ENCODE results near the gene DFFB.
"Not testable (repeated sequence)": the region's sequence is repeated elsewhere in the genome, so short reads cannot be mapped to it uniquely, and the experiment has no call there.

DFFB gene

DNA sequence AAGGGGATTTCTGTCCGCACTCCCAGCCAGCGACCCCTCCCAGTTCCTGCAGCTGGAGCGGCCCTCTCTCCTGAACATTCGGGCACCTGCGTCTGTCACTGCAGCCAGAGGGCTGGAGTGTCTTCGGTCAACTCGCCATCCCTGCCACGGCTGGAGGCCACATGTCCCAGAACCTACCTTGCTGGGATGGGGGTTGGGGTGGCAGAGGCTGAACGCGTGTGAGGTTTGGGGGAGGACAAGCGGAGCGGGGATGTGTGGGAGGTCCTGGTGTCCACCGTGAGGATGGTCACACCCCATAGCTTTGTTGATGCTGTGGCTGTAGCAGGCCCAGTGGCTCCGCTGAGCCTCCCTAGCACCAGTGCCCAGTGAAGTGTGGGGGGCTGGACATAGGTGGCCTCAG, 57.6 kb downstream of the DFFB start:
- no peak overlapping the region for H3K27ac ChIP-seq
- no peak for TF ChIP-seq ZFX (IDR thresholded peaks at IDR 0.05)
- TF ChIP-seq, protein P1, sequence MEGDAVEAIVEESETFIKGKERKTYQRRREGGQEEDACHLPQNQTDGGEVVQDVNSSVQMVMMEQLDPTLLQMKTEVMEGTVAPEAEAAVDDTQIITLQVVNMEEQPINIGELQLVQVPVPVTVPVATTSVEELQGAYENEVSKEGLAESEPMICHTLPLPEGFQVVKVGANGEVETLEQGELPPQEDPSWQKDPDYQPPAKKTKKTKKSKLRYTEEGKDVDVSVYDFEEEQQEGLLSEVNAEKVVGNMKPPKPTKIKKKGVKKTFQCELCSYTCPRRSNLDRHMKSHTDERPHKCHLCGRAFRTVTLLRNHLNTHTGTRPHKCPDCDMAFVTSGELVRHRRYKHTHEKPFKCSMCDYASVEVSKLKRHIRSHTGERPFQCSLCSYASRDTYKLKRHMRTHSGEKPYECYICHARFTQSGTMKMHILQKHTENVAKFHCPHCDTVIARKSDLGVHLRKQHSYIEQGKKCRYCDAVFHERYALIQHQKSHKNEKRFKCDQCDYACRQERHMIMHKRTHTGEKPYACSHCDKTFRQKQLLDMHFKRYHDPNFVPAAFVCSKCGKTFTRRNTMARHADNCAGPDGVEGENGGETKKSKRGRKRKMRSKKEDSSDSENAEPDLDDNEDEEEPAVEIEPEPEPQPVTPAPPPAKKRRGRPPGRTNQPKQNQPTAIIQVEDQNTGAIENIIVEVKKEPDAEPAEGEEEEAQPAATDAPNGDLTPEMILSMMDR (conservative IDR thresholded peaks at IDR 0.05), result no peak

DNA sequence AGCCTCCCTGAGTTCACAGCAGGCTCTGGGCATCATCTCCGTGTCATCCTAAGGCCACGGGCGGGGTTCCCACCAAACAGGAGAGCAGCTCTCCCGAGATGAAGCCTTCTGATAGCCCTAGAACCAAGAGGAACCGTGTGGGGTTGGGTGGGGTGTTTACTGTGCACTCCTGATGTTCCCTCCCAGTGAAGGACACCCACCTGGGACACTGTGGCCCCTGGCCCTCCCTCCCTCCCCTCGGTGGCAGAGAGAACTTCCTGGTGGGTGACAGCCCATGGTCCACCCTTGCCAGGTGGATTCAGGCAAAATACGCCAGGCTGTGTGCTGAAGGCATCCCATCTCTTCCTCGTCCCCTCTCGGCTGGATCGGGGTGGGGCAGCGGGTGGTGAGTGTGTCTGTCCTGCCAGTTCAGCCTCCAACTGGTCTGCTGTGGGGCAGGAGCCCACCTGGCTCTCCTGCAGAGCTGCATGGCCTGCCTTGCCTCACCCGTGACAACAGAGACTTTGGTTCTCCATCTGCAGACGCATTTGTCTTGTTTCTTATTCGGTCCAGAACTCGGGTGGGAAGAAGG, 58.4 kb downstream of the DFFB start:
- no peak for TF ChIP-seq ZFX (IDR thresholded peaks at IDR 0.05)
- TF ChIP-seq, protein P1 (conservative IDR thresholded peaks at IDR 0.05), result no peak
- H3K27ac ChIP-seq, result no peak overlapping the region

- TF ChIP-seq, protein P1 (conservative IDR thresholded peaks at IDR 0.05), result no peak
- no peak for TF ChIP-seq ZFX (IDR thresholded peaks at IDR 0.05)
- no peak overlapping the region for H3K27ac ChIP-seq
Observed at GRCh38 chr1:3917761-3918160, 60.5 kb downstream of the DFFB start.

GRCh38 chr1:3918359-3918758, 61.1 kb downstream of the DFFB start:
- not testable (repeated sequence) for H3K27ac ChIP-seq

DNA sequence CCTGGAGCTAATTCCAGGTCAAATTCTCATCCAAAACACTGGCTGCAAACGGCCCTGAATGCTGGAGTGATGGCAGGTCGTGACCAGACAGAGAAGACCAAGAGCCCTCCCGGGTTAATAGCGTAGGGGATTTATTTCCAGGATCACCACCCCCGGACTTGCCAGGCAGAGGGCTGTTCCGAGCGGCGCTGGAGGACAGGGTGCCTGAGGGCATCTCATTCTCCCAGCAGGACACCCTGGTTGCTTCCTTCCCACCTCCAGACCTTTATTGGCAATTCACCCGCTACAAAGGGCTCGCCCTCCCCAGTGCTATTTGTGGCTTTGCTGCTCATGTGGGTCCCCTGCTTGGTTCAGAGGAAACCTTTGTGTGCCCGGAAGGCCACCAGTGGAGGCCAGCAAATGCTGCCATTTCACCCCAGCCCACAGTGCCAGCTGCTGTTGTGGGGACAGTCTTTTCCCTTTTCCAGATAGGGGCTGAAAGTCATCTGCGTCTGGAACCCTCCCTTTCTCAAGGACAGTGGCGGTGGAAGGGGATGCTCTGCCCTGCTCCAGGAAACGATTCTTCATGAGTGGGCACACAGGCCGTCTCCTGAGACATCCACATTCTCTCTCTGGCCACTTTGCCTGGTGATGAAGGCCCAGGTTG, 61.8 kb downstream of the DFFB start:
- TF ChIP-seq, protein P1 (conservative IDR thresholded peaks at IDR 0.05), result no peak
- no peak for TF ChIP-seq ZFX (IDR thresholded peaks at IDR 0.05)
- no peak overlapping the region for H3K27ac ChIP-seq

- H3K27ac ChIP-seq, result no peak overlapping the region
- TF ChIP-seq, protein P1 (conservative IDR thresholded peaks at IDR 0.05), result no peak
- no peak for TF ChIP-seq ZFX (IDR thresholded peaks at IDR 0.05)
Observed at GRCh38 chr1:3919706-3920105, 62.4 kb downstream of the DFFB start.

GRCh38 chr1:3921765-3922164, 64.5 kb downstream of the DFFB start:
- TF ChIP-seq ZFX (IDR thresholded peaks at IDR 0.05), result no peak
- TF ChIP-seq, protein P1 (conservative IDR thresholded peaks at IDR 0.05), result no peak
- no peak overlapping the region for H3K27ac ChIP-seq

DNA sequence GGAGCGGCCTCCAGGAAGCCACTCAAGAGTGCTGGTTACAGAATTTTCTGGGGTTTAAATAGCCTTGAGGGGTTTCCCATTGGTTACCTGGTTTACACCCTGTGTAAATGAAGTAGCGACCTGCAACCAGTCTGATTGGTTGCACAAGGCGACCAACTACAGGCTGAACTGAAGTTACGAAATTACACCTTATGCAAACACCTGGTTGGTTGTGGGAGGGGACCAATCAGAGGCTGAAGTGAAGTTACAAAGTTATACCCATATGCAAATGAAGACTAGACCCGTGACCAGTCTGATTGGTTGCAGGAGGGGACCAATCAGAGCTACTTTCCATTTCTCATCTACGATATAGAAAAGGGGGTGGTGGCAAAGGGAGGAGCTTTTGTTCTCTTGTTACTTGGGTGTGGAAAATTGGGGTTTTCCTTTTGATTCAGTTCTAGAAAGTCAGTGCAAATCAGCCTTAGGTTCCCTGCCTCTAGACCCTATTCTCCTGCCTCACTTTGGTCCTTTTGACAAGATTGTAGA, 65.0 kb downstream of the DFFB start:
- TF ChIP-seq, protein P1 (conservative IDR thresholded peaks at IDR 0.05), result no peak
- TF ChIP-seq ZFX (IDR thresholded peaks at IDR 0.05), result no peak
- no peak overlapping the region for H3K27ac ChIP-seq

Measured in C4-2B (cell line).